ENCODE measurements around the gene GOLGA6L9.
"Not testable (repeated sequence)": the region's sequence is repeated elsewhere in the genome, so short reads cannot be mapped to it uniquely, and the experiment has no call there.

Gene GOLGA6L9

DNA sequence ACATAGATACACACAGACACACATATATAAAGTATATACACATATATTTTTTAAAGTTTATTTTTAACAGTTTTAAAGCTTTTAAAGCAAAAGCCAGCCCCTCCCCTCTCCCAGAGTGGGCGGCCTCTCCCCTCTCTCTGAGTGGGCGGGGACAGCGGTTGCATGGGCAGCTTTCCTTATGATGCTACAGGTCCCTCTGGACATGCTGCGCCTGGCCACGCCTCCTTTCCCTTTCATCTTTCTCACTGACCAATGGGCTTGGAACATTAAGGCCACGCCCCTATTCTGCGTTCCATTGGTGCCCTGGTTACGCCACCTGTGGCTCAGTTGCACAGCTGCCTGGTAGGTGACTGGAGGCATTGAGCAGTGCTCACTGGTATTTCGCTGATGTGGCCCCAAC, at the start of gene GOLGA6L9:
TSS of gene GOLGA6L9 (plus strand) at position 124 of the 400 bp plus-strand sequence. CDS start at position 388, 264 bp downstream.
- DNase-seq: not testable (repeated sequence)

DNA sequence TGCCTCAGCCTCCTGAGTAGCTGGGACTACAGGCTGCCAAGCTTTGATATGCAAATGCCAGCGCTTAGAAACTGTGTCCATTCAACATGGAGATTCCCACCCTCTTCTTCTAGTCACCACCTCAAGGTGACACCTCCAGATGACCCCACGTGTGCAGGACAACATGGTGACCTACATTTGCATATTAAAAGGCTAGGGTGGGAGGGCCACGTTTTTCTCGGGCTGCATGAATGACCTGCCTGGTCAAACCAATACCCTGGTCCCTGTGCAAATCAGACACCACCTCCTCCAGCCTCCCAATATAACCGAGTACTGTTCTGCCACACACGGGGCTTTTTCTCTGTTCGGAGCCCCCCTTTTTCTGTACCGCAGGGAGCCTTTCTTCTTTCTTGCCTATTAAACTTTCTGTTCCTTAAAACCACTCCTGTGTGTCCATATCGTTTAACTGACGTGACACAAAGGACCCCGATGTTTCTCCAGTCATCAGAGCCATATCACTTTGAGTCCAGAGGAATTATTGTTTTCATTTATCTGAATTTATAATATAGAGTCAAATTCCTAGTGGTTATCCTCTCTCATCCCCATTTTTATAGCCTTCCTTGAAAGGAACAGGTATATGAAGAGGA, 48.2 kb upstream of the GOLGA6L9 start:
- not testable (repeated sequence) for DNase-seq

DNA sequence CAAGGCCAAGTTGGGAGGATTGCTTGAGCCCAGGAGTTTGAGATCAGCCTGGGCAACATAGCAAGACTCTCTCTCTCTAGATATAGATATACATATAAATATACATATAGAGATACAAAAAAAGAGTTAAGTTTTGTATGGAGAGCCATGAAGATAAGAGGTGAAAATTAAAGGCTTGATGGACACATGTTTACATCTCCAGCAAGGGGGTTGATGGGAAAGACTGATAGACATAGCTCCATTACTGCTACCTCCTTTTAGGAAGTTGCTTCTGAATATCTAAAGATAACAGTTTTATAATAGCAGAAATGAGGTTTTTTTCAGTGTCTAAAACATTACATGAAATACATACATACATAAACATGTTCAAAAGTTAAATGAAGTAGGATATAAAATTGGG, 42.4 kb upstream of the GOLGA6L9 start:
- not testable (repeated sequence) for DNase-seq

GRCh38 chr15:82390152-82390551, 39.5 kb upstream of the GOLGA6L9 start:
- DNase-seq: not testable (repeated sequence)

DNA sequence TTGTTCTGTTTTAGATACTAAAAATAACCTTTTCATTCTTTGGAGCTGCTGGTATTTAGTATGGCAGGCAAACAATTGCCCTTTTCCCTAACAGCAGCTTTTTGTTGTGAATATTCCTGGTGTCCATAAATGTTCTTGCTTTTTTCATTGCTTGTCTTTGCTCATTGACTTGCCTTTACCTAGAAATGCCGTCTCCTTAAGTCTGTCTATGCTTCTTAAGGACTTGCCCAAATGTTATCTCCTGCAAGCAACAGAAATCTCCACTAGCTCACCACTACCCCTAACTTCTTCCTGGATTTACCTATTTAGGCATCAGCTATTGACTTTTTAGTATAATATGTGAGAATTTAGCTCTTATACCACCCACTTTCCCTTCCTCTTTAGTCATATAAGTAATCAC, 37.5 kb upstream of the GOLGA6L9 start:
- DNase-seq: not testable (repeated sequence)

GRCh38 chr15:82393671-82394070, 35.9 kb upstream of the GOLGA6L9 start:
- DNase-seq: no peak

DNA sequence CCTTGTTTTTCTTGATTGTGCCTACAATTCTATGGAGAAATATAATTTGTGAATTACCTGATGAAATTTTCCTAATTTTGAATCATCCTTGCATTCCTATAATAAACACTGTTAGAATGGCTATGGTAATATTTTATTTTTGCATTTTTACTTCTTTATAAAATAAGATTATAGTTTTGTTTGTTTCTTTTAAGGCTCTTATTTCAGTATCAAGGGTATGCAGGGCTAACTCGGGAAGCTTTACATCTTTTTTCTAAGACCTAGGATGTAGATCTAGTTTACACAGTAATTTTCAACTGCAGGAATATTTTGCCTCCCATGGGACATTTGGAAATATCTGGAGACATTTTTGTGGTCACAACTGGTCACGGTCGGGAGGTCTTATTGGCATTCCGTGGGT, 33.8 kb upstream of the GOLGA6L9 start:
- DNase-seq: not testable (repeated sequence)

DNA sequence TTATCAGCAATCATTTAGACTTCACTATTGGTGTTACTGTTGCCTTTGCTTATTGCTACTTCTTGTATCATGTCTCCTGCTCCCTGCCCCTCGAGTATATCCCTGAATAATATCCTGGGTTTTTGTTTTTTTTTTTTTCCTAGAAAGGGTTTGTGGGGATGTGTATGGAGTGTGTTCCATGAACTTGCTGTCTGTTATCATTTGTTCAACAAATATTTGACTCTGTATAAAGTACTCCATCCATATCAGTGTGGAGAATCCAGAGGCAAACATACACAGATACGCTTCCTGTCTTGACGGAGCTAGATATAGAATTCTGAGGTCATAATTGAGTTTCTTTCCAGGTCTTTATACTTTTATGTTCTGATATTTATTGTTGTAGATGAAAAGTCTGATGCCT, 31.8 kb upstream of the GOLGA6L9 start:
- DNase-seq: no peak

- DNase-seq: no peak
Observed at GRCh38 chr15:82398785-82399184, 30.8 kb upstream of the GOLGA6L9 start.

- DNase-seq: not testable (repeated sequence)
Observed at GRCh38 chr15:82399366-82400103, 30.1 kb upstream of the GOLGA6L9 start.

DNA sequence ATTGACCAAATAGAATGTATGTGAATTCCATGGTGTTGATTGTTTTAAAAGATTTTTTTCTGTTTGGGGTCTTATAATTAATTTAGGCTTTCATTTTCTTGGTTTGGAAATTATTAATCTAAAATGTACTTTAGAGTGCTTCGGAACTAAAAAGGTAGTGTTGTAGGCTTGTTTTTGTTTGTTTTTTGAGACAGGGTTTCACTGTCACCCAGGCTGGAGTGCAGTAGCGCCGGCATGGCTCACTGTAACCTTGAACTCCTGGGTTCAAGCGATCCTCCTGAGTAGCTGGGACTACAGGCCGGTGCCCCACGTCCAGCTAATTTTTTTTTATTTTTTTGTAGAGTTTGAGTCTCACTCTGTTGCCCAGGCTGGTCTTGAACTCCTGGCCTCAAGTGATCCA, 27.7 kb upstream of the GOLGA6L9 start:
- not testable (repeated sequence) for DNase-seq

DNA sequence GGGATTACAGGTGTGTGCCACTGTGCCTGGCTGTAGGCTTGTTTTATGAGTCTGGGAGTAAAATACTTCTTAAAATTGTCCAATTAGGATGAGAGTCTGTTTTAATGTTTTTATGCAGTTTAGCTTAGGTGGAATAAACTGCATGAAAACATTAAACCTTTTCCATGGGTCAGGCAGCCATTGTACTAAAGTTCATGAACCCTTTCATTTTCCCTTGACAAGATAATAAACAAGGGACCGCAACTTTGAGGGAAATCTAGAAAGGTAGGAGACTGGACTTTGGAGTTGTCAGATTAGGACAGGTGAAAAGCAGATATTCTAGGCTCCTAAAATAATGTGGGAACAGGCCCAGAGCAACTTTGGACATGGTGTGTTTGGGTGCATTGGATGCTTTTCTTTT, 27.3 kb upstream of the GOLGA6L9 start:
- not testable (repeated sequence) for DNase-seq

DNA sequence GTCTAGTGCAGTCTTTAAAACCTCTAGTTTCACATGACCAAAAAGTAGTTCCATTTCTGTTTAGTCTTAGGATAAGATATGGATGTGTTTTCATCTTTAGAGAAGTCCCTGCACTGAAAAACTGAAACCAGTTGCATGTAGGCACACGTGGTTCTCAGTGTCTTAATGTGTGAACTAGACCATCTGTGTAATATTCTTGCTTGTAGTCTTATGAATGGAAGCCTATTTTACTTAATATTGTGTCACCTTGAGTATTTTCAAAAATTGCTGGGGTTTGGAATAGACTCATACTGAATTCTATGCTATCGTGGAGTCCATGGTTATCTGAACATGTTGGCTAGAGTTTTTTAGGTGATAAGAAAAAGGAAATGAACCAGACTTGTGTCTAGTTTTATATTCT, 23.4 kb upstream of the GOLGA6L9 start:
- not testable (repeated sequence) for DNase-seq

- not testable (repeated sequence) for DNase-seq
Observed at GRCh38 chr15:82410306-82410705, 19.3 kb upstream of the GOLGA6L9 start.

DNA sequence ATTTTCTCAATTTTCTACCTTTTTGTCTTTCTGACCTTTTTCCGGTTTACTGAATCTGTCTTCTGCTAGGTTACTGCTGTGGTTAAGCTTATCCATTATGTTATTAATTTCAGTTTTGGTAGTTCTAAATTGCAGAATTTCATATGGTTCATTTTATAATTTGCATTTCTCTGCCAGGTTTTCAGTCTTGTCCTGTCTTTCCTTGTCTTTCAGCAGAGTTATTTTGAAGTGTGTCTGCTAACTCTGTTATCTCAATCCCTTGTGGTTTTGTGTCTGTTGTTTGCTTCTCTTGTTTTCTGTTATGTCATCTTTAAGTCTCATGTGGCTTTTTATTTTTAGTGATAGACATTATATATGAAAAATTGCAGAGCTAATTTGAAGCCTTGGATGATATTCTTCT, 18.0 kb upstream of the GOLGA6L9 start:
- DNase-seq: not testable (repeated sequence)

- not testable (repeated sequence) for DNase-seq
Observed at GRCh38 chr15:82414525-82415191, 15.0 kb upstream of the GOLGA6L9 start.

DNA sequence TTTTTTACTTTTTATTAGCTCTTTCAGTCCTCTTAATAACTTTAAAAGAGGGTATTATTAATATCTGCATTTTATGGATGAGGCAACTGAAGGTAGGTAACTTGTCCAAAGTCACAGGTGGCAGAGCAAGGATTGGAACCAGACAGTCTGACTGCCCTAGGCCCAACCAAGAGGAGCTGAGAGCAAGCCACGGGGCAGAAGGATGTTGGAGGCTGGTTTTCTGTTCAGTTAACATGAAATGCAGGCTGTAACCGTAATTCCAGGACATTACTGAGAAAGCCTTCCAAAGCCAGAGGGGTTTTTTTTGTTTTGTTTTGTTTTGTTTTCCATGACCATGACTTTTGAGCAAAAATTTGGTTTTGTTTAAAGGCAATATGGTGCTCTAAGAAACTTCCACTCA, 9.1 kb upstream of the GOLGA6L9 start:
- DNase-seq: not testable (repeated sequence)

- not testable (repeated sequence) for DNase-seq
Observed at GRCh38 chr15:82420966-82421365, 8.7 kb upstream of the GOLGA6L9 start.

- not testable (repeated sequence) for DNase-seq
Observed at GRCh38 chr15:82427117-82427516, 2.5 kb upstream of the GOLGA6L9 start.

GRCh38 chr15:82445420-82445819, 15.8 kb downstream of the GOLGA6L9 start:
- DNase-seq: not testable (repeated sequence)

DNA sequence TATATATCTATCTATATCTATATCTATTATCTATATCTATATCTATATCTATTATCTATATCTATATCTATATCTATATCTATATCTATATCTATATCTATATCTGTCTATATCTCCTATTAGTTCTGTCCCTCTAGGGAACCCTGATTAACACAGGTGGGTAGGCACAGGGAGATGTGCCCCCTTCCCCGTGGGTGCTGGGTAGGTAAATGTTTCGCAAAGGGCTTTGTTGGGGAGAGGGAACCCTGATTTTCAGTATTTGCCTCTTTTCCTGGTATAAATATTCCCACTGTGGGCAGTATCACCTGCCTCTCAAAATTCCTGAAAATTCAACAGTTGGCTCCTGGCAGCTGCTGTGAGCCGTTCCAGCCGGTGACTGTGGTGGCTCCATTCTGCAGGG, 27.7 kb downstream of the GOLGA6L9 start:
- DNase-seq: not testable (repeated sequence)

- not testable (repeated sequence) for DNase-seq
Observed at GRCh38 chr15:82465629-82466028, 36.0 kb downstream of the GOLGA6L9 start.

DNA sequence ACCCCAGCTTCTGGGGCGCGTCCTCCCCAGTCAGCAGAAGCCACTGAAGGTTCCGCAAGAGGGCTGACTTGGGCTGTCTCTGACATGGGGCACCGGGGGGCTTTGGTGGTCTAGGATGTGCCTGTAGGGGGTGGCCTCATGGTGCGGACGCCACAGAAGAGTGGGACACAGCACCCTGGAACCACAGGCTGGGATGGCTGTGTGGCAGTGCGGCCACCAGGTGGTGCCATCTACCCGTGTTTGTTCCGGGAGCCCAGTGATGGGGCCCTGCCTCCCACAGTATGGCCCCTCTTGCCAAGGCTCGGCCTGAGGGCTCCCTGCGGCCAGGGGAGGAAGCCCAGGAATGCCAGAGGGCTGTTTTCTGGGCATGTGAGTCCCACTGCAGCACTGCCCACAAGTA, 38.6 kb downstream of the GOLGA6L9 start:
- DNase-seq: not testable (repeated sequence)

DNA sequence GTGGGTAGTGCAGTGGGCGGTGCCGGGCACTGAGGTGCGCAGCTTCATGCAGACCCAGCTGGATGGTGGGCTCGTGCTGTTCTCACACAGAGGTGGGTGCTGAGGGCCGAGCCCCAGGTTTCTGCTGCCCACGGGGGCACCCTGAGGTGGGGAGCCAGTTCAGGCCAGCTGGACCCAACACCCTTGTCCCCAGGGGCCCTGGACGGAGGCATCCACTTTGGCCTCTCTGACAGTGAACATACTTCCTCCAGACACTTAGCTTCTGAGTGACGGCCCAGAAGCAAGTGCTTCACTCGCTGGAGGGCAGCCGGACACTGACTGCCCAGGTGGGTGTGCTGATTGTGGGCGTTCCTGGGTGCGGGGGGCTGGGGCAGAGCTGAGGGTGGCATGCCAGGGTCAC, 39.8 kb downstream of the GOLGA6L9 start:
- not testable (repeated sequence) for DNase-seq
